CD4-positive, alpha-beta T cell treated with Interleukin-17A for 1 hour (primary cell): Measurements from ENCODE around the gene ADARB2.

Source experiments
- DNase-seq: peaks from one replicate; pipeline ENCODE4 v3.0.0-alpha.2; 2020

The ADARB2 gene

DNA sequence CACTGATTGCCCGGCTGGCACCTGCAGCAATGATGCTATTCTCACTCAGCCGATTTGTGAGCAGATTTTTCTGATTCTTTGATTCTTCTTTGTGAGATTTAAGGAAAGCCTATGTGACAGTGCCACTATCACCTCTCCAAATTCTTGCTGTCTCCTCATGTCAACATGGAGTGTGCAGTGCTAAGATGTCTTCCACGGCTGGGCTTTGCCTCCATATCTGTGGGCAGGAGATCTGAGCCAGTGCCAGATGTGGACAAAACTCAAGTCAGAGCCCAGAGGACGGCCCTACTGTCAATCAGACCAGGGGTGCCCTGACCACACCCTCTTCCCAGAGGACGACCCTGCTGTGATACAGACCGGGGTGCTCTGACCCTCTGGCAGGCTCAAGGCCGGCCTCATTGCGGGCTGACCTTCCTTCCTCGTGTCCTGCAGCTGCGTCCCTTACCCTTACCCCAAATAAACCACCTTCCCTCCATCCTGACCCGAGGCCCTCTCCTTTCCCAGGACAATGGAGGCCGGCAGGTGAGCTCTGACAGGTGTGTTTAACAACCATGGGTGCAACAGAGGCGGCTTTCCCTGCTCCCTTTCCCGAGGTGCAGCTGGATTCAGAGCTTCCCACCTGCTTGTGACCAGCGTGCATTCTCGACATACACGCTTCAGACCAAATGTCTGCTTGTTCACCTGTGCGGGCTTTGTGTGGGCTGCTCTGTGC, 221.4 kb downstream of the ADARB2 start:
- DNase-seq = no peak

DNA sequence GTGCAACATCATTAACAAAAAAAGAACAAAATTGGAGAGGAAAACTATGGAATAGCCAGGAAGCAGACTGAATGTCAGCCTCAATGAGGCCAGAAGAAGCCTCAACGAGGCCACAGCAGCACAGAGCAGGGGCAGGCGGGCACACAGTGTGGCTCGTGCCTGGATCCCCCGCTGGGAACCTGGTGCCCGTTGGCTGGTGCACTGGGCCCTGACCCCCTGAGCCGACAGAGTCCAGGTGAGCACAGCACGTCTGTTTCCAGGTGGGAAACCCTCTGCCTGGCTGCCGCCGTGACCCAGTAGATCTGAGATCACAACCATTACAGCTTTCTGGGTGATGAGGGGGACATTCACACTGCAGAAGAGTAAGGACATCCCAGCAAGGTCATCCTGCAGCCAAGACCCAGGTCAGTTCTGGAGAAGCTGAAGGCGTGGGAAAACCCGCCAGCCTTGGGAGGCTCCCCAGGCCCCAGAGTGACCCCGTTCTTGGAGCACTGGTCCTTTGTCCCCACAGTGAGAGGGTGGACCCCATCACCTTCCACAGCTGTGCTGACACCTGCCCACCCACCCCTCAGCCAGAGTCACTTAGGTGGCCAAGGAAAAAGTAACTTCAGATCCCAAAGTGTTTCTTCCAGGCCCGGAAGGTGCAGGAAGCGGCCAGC, 222.1 kb downstream of the ADARB2 start:
- DNase-seq = no peak

DNA sequence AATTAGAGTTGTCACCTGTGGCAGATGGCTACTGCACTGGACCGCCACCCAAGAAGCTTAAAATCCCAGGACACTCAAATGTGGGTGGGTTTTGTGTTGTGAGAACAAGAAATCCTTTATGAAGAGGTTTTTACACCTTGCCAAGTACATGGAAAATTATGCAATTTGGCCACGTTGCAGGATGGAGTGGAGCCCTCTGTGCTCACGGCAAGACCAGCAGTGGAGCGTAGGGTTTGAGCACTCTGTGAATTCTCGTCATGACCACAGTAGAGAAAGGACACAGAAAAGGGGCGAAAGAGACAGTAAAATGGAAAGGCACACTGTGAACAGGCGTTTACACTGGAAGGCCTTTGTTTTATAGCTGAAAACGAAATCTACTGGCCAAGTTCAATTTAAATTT, 222.6 kb downstream of the ADARB2 start:
- DNase-seq = no peak

DNA sequence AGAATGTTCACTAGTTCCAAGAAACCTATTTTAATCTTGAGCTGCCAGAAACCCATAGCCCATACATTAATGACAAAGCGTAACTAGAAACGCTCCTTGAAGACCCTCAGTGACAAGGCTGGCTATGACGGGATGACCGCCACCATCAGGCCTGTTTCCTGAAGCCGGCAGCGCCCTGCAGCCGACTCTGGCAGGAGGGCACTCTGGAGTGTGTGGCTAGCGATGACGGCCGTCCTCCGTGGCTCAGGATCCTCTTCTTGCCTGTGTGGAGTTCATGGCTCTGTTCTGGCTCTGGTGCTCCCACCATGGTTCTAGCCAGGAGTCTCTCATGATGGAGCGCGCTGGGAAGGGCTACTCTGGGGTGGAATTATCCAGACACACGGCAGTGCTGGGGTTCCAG, 224.1 kb downstream of the ADARB2 start:
- DNase-seq = no peak

DNA sequence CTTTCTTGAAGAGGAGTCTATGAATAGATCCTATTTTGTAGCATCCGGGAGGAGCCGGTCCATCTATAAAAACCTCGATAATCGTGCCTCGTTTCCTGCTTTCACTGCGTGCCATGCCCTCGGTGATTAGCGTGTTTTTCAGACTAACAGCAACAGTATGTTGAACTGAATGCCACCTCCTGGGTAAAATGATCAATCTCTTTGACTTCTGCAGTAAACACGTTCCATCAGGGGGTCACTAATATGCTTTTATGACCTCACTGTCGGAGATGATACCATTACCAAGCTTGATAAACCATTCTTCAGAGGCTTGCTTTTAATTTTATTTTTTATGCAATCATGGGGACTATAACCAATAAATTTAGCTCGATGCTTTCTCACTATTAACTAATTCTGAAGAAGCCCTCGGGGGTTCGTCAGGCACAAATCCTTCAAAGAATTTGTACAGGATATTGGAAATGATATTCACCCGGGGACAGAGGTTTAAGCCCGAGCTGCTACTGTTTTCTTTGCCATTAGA, 228.3 kb downstream of the ADARB2 start:
- DNase-seq = no peak

DNA sequence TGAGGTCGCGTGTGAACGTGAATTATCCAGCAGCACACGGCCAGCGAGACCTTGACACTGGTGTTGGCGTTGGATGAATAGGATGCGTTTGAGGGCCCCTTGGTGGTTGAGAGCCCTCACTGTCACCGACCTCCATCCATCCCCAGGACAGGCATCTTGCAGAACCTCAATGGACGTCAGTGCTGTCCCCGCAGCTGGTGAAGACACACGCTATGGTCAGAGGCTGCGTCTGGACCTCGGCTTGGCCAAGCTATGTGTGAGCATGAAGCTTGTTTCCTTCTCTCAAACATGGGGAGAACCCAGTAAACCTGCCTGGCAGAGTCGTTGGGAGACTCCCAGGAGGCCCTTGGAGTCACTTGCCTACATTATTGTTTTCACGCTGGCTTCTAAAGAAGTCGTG, 229.2 kb downstream of the ADARB2 start:
- no peak for DNase-seq

DNA sequence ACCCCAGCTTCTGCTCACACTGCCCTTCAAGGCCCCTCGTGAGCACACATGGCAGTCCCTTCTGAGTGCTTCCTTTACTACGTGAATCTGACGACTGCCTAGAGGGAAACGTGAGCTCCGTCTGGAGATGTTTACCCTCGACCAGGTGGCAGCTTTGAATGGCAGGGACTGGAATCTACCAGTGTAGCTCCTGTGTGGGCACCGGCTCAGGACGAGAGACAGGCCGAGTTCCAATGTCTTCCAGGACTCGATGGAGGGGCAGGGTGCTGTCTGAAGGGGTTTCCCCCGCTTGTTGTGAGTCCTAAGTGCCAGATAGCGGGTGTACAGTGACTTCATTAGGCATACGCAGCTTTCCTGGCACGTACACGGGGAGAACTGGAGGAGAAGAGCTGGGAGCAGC, 229.9 kb downstream of the ADARB2 start:
- no peak for DNase-seq

DNA sequence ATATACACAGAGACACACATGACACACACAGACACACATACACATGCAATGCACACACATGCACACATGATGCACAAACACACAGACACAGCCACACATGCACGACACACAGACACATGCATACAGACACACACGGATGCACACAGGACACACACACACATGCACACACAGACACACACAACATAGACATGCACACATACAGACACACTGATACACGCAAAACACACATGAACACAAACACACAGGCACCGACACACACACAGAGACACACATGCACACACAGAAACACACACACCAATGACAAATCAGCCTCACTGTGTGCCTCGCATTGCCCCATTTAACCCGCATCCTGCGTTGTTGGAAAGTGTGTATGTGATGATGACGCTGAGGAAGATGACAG, 232.4 kb downstream of the ADARB2 start:
- no peak for DNase-seq

DNA sequence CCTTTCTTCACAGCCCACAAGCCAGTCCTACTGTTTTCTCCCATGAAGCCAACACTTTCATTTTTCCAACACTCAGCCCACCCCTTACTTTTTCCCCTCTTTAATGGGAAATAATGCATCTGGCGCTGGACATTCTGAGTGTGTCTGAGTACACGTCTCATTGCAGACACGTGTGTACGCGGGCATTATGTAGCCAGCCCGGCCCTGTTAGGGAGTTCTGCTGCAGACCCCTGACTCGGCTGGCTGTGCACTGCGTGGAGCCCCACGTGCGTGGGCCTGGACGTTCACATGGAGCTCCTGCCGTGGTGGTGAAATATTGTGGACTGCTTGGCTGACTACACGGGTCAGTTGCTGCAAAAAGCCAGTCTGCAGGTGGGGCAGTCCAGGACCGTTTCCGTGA, 233.0 kb downstream of the ADARB2 start:
- DNase-seq = no peak

DNA sequence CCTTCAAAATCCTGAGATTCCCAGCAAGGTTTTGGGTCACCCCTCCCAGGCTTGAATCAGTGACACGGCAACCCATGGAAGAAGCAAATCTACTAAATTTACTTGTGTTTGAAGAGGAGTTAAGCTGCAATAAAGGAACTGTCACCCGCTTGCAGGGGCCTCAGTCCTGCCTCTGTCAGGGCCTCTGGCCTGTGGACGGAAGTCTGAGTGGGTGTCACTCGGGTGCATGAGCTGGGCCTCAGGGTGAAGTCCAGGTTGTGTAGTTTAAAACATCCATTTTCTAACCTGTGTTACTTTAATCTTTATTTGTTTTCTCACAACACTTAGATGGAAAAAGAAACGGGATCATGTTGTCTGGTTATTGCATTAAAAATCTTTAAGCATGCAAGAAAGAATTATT, 234.9 kb downstream of the ADARB2 start:
- DNase-seq = no peak

DNA sequence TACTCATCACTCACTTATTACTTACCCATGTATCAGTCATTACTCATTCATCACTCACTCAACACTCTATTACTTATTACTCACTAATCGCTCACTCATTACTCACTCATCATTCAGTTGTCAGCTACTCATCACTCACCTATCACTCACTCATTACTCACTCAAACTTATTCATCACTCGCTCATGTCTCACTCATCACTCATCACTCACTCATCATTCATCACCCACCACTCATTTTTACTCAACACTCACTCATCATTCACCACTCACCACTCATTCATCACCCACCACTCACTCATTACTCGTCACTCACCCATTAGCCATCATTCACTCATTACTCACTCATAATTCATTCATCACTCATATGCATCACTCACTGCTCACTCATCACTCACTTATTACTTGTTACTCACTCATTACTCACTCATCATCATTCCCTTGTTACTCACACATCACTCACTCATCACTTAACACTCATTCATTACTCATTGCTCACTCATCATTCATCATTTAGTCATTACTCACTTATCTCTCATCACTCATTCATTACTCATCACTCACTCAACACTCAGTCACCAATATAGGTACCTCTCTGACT, 237.9 kb downstream of the ADARB2 start:
- no peak for DNase-seq

DNA sequence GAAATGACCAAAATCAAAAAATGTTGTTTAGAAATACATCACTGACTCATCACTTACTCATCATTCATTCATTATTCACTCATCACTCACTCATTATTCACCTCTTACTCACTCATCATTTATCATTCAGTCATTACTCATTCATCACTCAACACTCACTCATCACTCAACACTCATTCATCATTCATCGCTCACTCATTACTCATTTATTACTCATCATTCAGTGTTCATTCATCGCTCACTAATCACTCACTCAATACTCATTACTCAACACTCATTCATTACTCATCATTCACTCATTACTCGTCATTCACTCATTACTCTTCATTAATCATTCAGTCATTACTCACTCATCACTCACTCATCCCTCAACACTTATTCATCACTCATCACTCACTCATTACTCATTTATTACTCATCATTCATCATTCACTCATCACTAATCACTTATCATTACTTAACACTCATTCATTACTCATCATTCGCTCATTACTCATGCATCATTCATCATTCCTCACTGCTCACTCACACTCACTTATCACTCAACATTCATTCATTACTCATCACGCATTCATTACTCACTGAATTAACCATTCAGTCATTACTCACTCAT, 238.5 kb downstream of the ADARB2 start:
- DNase-seq = no peak

DNA sequence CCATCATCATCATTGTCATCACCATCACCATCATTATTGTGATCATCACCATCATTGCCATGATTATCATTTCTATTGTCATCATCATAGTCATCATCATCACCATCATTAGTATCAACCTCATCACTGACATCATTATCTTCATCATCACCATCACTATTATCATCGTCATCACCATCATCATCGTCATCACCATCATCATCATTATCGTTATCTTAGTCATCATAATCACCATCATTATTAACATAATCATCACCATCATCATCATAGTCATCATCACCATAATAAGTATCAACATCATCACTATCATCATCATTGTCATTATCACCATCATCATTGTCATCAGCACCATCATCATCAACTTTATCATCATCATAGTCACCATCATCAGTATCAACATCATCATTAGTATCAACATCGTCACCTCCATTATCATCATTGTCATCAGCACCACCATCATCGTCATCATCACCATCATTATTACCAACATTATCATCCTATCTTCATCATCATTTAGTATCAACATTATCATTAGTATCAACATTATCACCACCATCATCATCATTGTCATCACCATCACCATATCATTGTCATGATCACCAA, 241.3 kb downstream of the ADARB2 start:
- DNase-seq = no peak

DNA sequence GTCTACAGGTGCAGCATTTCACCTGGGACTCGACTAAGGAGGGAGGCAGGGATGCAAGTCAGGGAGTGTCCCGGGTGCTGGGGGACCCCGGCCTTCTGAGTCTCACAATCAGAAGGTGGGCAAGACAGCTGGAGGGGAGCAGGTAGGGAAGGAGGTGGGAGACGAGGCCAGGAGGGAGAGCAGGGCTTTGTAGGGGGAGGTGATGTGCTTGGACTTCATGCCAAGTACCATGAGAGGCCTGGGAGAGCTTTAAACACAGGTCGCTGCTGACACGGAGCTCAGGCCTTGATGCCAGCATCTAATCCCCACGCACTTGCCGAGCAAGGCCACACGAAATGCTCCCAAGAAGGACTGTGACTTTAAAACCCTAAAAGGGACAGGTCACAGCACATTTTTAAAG, 244.7 kb downstream of the ADARB2 start:
- no peak for DNase-seq

DNA sequence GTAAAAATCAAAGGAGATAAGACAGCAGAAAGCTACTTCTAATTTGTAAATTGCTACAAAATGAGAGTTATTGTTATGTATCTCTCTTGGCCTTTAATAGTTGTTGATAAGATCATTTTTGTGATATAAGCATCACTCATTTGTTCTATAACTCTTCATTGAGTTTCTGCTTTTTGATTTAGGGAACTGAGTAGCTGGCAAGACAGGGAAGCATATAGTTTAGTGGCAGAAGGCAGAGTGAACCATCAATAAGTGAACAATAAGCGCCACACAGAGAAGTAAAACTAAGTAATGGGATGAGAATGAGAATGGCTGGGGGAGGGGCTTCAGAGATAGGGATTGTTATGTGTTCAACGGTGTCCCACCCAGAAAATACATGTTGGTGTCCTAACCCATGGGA, 245.4 kb downstream of the ADARB2 start:
- no peak for DNase-seq

DNA sequence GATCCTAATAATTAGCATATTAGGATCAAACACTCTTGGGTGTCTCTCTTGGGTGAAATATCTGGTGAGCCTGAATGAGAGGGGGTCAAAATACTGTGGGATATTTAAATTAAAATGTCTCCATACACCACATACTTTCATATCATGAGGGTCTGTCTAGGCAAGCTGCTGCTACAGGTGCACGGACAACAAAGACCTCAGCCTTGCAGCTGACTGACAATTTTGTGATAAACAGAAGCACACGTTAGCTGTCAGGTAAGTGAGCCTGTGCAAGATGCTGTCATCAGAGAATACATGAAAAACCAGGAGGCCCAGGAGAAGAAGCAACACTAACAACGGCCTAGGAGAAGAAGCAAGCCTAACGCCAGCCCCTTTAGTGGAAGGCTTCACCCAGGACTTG, 247.5 kb downstream of the ADARB2 start:
- no peak for DNase-seq

DNA sequence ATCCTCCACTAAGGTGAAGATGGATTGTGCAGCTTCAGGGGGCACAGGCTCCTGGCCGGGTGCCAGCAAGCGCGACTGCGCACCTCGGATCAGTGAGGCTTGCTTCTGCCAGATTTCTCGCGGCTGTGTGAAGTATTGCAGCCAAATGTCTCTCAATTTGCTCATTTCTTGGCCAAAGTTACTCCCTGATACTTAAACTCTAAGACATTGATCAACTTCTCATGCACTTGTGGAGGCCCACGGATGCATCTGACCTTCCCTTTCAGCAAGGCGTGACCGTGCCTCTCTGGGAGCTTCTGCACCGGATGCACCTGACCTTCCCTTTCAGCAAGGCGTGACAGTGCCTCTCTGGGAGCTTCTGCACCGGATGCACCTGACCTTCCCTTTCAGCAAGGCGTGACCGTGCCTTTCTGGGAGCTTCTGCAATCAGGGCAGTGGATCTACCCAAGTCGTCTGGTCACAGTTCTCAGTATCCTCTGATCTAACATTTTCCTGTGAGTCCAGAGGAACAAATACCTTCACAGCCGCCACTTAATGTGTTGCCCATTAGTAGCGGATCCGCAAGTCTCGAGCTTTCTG, 248.3 kb downstream of the ADARB2 start:
- DNase-seq = no peak

DNA sequence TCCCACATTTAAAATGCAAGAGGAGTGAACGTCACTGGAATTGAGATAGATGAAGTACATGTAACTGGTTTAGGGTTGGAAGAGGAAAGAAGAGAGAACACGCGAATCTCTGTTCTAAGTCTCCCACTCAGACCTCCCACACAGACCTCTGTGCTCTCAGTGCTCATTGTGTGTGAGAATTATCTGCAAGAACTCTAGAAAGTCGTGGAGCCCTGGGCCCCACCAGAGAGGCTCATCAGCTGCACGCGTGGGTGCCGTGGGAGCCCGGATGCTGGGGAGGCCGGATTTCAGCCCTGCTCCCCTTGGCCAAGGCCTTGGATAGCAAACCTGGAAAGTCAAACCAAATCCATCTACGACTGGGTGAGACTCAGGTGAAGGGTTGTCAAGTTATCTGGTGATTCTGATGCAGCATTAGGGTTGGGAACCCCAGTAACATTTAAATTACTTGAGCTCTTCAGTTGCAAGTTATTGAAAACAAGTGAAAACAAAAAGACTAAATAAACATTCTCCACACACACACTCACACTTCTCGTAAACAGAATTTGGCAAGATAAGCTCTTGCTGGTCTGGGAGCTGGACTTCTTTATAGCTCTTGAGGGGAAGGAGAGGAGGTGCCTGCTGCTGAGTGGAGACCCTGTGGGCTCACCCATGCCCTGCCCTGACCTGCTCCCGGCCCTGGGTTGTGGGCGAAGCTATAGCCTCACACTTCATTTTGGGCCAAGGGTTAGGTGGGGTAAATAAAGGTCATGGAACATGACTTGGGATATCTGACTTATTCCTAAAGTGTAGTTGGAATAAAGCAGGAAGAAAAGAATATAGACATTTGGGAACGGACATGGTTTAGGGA, 250.3 kb downstream of the ADARB2 start:
- no peak for DNase-seq

DNA sequence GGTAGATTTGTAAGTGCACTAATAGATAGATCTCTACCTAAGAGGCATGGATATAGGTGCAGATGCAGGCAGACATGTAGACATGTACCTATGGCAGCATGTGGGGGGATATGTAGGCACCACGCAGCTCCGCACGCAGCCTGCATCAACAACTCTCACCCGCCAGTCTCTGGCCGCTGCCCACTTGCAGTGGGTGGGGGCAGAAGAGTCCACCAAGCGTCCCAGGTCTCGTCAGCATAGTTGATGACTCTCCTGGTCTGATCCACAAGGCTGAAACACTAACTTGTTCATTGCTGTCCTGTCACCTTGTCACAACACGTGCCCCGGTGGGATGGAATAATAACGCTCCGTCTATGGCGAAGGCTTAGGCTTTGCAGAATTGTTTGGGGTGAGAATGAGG, 252.0 kb downstream of the ADARB2 start:
- DNase-seq = no peak

DNA sequence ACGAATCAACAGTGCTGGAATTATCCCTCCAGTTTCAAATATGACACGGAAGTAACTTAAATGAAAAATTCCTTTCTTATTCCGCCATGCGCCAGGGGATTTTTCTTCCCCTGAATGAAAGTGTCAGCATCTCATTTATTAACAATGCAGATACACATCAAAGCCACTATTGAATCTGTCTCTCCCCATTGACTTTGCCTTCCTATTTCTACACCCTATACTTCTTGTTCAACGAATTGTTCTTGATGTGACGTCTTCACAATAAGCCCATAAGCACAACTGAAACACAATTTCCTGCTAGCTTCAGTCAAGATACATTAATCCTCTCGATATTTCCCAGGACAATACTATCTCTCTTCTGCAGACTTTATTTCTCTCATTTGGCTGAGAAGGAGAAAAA, 253.5 kb downstream of the ADARB2 start:
- DNase-seq = no peak

DNA sequence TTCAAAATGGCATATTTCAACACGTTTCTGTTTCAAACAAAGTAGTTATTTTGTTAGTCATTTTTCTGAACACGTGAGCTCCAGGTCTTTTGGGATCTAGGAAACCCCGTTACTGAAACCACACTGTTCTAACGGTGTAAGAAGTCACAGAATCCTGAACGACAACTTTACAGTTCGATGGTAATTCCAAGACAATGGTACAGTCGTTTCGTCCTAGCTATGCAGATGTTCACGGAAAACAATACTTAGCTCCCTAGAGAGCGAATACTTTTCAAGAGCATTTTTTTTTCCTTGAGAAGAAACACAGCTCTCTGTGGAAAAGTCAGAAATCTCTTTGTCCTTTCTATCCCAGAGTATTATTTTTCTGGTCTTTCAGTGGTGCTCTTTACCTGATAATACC, 254.1 kb downstream of the ADARB2 start:
- DNase-seq = no peak

DNA sequence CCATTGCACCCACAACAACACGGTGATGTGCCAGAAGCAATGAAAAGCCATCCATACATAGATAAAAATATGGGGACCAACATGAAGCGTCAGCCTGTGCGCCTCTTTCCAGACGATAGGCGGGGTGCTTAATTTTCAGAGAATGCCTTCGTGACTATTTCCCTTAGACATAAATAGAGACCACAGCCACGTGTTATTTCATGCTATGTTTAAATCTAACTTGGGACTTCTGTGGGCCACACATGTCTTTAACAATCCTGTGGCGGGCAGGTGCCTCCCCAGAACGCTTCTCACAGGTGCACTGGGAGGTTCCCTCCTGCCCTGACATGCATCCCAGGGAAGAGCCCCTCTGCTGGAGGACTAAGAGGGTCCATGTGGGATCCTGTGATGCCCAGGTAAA, 259.7 kb downstream of the ADARB2 start:
- no peak for DNase-seq
